Measurements from ENCODE around the gene DOLK. TPM values are rescaled to one million over a fixed set of nuclear protein-coding genes. Genes with fewer than 3 reads are reported as not detected.
A peak's percentile ranks its signal among the peaks of the same experiment; 100 is the strongest.

Gene DOLK
- total RNA-seq, 1 donor from 2014 or later, result 31.0 TPM

GRCh38 chr9:128933731-128934130, 13.7 kb downstream of the DOLK start:
- DNase-seq (ENCODE audit: low read depth), result no peak

GRCh38 chr9:128929560-128929959, 17.8 kb downstream of the DOLK start:
- no peak for DNase-seq (ENCODE audit: low read depth)

- DNase-seq (ENCODE audit: low read depth), result no peak
Observed at GRCh38 chr9:128928624-128929023, 18.8 kb downstream of the DOLK start.

GRCh38 chr9:128927731-128928411, 19.5 kb downstream of the DOLK start:
- DNase-seq (ENCODE audit: low read depth), result no peak

GRCh38 chr9:128923493-128923883, 23.9 kb downstream of the DOLK start:
- no peak for DNase-seq (ENCODE audit: low read depth)

- DNase-seq (ENCODE audit: low read depth), result peak; percentile 71
Observed at GRCh38 chr9:128921881-128922763, 25.3 kb downstream of the DOLK start.

- DNase-seq (ENCODE audit: low read depth), result peak; percentile 93
Observed at GRCh38 chr9:128920381-128921058, 26.9 kb downstream of the DOLK start, which contains the start of gene PHYHD1. Gene PHYHD1 (plus strand): TSS chr9:128920982. CDS start chr9:128922324, 1,342 bp downstream.

- no peak for DNase-seq (ENCODE audit: low read depth)
Observed at GRCh38 chr9:128919402-128920089, 27.9 kb downstream of the DOLK start.

- no peak for DNase-seq (ENCODE audit: low read depth)
Observed at GRCh38 chr9:128918921-128919320, 28.5 kb downstream of the DOLK start.

- DNase-seq (ENCODE audit: low read depth), result peak; percentile 73
Observed at GRCh38 chr9:128917151-128917849, 30.1 kb downstream of the DOLK start.

GRCh38 chr9:128916745-128917144, 30.7 kb downstream of the DOLK start:
- DNase-seq (ENCODE audit: low read depth), result no peak

GRCh38 chr9:128916204-128916603, 31.2 kb downstream of the DOLK start:
- DNase-seq (ENCODE audit: low read depth), result no peak

GRCh38 chr9:128913995-128914772, 33.2 kb downstream of the DOLK start:
- DNase-seq (ENCODE audit: low read depth), result no peak

- DNase-seq (ENCODE audit: low read depth), result no peak
Observed at GRCh38 chr9:128913048-128913900, 34.1 kb downstream of the DOLK start.

- peak; percentile 67 for DNase-seq (ENCODE audit: low read depth)
Observed at GRCh38 chr9:128912270-128912853, 35.0 kb downstream of the DOLK start.

- DNase-seq (ENCODE audit: low read depth), result peak; percentile 80
Observed at GRCh38 chr9:128911529-128912035, 35.8 kb downstream of the DOLK start.

GRCh38 chr9:128910906-128911305, 36.5 kb downstream of the DOLK start:
- no peak for DNase-seq (ENCODE audit: low read depth)

- DNase-seq (ENCODE audit: low read depth), result no peak
Observed at GRCh38 chr9:128909859-128910258, 37.5 kb downstream of the DOLK start.
